HG02970 (cell line): ENCODE data around the gene EVPL.
"Not testable (repeated sequence)": the region's sequence is repeated elsewhere in the genome, so short reads cannot be mapped to it uniquely, and the experiment has no call there.

Source experiments
- ATAC-seq: cut with Tn5 transposase; IDR thresholded peaks from one replicate; pipeline ENCODE4 v1.9.1; 2021; ENCODE audit warnings: mild to moderate bottlenecking, moderate library complexity, moderate number of reproducible peaks; ENCODE audit not compliant: unreplicated experiment, low FRiP score

EVPL gene

DNA sequence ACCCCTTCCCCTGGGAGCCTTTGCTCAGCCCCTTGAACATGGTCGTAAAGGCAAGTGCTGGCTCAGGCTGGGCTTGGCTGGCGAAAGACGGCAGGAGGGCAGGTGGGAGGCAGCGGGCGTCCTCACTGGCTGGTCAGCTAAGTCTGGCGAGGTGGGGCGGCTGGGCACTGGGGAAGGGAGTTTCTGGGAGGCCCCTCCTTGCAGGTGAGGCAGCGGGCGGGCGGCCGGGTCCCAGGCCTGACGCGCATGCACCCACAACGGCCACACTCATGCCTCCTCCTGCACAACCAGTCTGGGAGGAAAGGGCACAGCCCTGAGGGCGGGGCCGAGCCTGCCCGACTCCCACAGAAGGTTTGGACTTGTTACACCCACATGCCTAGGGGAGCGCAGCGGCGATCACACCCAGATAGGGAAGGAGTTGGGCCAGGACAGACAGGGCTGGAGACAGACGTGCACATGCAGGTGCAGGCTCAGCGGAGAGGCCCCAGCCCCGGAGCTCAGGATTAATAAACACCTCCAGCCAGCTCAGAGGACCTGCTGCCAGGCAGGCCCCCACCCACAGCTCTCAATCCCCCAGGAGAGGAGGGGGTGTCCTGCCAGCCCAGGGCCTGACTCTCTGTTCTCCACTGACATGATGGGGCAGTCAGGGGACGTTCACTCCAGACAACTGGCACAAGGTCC is at the start of gene EVPL:
EVPL (minus strand) TSS at position 148 of the 681 bp plus-strand sequence; CDS start at position 40, 108 bp downstream.
- no peak for ATAC-seq

DNA sequence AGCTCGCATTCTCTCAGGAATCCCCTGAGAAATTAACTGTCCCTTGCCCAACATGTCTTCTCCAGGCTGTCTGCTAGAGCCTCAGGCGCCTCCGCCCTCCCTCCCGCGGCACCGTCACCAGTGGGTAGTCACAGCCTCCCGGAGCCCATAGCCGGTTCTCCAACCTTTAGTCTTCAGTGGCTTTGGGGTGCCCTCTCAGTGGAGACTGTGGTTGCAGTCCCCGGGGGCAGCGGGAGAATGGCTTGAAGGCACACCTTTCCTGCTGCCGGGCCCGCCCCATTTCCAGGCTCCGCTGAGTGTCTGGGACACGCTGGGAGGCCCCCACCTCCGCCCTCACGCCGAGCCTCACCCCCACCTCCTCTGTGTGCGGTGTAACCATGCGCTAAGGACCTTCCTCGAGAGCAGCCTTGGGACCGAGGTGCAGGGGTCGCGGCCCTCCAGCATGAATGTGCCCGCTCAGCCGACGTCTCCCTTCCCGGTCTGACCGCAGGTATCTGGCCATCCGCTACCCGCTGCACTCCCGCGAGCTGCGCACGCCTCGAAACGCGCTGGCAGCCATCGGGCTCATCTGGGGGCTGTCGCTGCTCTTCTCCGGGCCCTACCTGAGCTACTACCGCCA is 49.1 kb upstream of the EVPL start:
- no peak for ATAC-seq

DNA sequence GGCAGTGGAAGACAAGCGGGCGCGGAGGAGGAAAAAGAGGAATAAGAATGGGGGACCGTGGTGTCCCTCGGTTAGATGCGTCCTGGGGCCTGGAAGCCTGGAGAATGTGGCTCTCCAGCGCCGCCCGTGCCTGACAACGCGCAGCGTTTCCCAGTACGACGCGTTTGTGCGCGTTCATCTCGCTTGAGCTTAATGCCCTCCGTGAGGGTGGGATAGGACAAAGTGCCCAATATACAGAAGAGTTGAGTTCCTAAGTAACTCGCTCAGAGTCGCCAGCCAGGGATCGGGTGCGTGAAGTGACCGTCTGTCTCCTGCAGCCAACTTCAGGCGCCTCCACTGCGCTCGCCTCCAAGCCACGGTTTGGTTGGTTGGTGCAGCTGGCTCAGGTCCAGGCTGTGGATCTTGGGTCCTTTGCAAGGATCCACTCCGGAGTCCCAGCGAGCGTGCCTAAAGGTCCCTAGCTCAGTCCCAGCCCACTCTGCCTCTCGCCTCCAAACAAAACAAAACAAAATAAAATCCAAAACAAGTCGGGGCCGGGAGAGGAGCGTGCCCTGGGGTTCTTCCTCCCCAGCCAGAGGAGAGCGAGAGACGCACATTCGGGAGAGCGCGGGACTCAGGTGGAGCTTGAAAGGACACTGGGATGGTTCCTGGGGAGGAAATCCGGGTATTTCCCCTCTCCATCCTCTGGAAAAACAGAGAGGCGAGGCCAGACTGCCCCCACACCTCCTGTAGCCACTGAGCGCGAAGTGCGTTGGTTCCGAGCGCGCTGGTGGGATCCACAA is 48.4 kb upstream of the EVPL start:
- ATAC-seq: no peak

DNA sequence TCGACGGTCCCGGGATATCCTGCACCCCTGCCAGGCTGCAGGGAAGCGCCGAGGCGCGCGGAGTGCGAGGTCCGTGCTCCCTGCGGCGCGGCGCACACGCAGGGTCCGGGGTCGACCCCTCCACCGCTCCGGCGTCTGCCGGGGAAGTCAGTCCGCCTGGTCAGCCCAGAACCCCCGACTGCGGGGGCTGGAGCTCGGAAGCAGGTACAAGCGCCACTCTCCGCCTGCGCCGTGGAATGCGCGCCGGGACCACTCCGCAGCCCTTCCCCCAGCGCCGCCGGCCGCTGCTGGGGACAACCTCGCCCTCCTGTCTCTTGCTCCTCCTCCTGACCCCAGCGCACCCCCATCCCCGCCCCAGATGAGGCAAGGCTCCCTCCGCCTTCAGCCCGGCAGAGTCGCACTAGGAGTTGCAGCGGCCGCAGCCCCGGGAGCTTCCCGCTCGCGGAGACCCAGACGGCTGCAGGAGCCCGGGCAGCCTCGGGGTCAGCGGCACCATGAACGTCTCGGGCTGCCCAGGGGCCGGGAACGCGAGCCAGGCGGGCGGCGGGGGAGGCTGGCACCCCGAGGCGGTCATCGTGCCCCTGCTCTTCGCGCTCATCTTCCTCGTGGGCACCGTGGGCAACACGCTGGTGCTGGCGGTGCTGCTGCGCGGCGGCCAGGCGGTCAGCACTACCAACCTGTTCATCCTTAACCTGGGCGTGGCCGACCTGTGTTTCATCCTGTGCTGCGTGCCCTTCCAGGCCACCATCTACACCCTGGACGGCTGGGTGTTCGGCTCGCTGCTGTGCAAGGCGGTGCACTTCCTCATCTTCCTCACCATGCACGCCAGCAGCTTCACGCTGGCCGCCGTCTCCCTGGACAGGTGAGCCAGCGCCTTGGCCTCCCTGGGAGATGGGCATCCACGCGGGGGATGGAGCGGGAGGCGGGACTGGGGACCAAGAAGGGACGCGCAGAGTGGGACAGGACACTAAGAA is 47.6 kb upstream of the EVPL start, which contains the start of gene GALR2:
GALR2 (plus strand) TSS at position 392 of the 974 bp plus-strand sequence; CDS start at position 495, 103 bp downstream.
- ATAC-seq: no peak

DNA sequence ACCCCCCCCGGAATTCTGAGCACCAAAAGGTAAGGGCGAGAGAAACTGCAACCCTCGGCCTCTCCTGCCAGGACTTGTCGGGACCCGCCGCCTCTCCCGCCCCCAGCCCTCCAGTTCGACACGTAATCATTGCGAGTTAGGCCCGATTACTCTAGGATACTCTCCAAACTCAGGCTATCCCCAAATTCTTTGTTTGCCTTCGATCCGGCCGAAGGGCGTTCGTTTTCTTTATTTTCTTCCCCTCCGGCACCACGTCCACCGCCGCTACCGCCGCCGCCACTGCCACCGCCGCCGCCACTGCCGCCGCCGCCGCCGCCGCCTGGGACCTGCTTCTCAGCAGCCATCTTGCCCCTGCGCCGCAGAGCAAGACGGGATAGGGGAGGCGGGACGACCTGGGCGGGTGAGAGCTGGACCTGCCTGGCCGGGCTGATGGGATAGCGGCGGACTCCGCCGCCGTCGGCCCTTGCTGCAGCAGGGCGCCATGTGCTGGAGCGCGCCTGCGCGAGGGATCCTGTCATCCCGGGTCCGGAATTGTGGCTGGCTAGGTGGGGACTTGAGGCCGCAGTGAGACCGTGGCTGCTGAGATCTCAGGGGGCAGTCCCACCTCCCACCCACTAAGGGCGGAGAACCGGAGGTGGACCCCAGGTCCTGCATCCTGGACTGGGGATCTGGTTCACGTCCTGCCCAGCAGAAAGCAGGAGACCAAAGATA is 45.2 kb upstream of the EVPL start, which contains the start of gene SRP68:
SRP68 (minus strand) TSS at position 370 of the 711 bp plus-strand sequence; CDS start at position 344, 26 bp downstream.
- peak; percentile 72 for ATAC-seq

DNA sequence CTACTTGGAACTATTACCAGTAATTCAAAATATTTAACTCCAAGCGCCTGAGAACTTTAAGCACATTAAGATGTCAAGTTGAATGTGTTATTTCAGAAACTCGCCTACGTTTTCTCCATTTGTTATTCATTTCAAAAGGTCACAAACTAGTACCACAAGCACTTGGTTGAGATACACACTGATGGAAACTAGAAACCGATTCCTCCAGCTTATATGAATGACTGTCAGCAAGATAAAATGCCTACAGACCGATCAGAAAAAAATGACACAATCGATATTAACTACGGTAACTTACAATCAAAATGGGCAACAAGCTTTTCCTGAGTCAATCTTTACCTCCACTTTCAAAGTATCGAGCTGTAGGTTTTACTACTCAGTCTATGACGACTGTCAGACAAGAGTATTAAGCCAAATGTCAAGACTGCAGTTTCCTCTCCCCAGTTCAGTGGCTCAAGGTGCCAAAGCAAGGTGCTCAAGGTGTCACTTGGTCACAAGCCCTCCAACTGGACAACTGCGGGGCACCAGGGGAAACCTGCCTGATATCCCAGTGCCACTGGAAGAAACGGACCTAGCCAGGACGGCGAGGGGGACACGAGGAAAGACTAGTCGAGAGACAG is 44.5 kb upstream of the EVPL start:
- ATAC-seq: no peak

DNA sequence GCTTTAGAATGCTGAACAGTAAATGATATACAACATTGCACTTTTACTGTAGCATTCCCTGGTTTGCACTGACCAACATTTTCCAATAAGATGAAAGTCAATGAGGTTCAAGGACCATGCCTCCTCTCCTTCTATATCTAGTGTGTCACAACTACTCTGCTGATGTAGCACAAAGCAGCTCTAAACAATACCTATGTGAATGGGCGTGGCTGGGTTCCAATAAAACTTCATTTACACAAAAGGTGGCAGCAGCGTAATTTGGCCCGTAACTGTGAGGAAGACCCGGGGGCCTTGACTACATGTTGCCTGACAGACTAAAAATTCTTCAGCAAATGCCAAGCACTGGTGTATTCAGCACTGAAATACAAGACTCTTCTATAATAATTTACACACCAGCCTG is 38.7 kb upstream of the EVPL start:
- ATAC-seq: no peak

DNA sequence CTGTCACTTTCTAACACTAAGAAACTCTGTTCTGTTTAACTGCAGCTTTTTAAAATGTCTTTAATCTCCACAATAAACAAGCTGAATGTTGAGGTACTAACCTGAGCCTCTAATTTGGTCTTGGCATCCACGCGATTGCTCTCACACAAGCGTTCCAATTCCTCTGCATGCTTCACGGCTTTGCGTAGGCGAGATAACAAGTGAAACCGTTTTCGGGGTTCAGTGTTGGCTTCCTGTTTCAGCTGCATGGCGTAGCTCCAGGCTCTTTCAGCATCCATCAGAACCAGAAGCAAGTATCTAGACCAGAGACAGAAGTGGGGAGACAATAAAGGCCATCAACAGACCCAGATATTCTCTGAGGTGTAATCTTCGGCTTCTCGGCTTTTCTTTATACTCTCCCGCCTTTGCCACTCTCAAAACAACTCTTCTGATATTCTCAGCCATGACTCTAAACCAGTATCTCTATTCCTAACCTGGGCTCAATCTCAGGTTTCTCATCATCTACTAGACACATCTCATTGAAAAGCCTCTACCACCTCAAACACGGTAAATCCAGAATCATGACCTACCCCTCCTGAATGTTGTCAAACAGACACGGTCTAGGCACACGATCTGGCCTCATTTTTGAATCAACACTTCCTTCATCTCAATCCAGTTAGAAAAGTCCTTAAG is 36.9 kb upstream of the EVPL start:
- ATAC-seq: no peak

DNA sequence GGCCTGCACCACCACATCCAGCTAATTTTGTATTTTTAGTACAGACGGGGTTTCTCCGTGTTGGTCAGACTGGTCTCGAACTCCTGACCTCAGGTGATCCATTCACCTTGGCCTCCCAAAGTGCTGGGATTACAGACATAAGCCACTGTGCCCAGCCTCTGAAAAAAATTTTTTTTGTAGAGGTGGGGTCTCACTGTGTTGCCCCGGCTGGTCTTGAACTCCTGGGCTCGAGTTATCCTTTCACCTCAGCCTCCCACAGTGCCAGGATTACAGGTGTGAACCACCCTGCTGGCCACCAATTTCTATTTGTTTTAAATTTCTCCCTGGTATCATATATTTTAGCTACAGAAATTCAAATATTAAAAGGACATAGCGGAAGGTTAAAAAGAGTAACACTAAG is 31.2 kb upstream of the EVPL start:
- not testable (repeated sequence) for ATAC-seq

DNA sequence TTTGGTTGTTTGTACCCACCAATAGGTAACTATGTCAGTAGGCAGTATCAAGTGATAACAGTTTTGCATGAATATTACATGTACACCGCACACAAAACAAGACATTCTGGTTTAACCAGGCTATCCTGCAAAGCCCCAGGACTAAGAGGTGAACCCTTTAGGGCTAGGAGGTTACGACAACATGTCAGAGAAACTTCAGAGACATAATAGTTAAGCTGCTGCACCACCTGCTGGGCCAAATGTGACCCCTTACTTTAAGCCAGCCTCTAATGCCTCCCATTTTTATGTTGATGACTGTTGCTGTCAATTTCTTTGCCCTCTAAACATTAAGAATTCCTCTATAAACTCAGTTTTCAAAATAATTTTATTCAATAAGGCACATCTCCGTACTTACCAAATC is 29.8 kb upstream of the EVPL start:
- ATAC-seq: no peak

DNA sequence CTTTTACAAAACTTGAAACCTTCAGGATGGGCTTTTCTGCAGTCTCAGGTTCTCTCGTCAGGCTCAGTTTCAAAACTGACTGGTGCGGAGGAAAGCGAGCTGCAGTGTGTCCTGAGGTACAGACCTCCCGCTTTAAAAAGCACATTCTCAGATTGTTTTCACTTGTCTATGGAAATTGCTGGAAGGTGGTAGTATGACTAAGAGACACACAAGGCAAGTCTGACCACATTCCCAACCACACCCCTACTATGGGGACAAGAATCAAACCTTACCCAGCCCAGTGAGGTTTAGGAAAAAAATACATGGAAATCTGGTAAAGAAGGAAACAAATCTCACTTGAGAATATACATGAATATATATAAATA is 27.0 kb upstream of the EVPL start:
- ATAC-seq: no peak

DNA sequence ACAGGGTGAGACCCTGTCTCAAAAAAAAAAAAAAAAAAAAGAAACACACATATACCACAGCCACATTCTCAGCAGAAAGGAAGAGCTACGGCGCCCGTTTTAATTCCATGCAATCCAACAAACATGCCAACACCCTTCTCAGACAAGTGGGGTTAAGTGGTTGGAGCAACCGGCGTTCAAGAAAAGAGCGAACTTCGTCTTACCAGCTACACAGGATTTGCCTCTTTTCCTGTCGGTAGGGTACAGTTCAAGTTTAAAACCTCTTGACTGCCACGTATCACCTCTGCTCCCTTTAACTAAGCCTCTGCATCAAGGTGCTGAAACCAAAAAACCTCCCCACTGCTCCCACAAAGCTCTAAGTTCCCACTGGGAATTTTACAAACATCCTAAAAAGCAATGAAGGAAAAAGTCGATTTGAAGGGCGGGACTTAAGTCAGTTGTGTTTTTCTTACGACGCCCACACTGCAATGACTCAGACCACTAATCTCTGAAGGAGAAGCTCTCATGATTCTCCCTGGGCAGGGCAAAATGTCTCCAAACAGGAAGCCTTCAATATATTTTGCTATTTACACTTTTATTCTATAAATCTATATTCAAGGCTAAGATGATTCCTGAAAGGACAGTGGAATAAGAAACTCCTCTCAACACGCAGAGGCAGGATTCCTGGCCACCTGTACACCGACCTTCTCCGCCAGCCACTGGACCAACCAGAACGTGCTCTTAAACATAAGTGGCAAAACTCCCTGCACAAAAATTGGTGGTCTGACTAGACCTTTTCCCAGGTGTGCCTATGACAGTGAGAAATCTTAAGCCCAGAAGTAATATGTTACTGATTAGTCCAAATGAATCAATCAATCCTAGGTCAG is 26.4 kb upstream of the EVPL start:
- no peak for ATAC-seq

DNA sequence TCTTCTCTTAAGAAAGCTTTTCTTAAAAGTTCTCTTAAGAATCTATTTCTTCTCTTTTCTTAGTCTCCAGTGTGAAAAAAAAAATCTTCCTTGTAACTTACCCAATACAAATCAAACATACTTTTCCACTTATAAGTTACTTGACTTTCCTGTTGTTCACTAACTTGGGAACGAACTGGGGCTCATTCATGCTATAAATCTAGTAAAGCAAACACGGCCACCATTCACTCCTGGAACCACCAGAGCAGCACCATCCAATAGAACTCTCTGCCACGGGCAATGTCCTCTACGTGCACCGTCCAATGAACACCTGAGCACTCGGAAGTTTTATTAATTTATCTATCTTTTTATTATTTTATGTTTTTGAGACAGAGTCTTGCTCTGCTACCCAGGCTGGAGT is 24.5 kb upstream of the EVPL start:
- no peak for ATAC-seq

DNA sequence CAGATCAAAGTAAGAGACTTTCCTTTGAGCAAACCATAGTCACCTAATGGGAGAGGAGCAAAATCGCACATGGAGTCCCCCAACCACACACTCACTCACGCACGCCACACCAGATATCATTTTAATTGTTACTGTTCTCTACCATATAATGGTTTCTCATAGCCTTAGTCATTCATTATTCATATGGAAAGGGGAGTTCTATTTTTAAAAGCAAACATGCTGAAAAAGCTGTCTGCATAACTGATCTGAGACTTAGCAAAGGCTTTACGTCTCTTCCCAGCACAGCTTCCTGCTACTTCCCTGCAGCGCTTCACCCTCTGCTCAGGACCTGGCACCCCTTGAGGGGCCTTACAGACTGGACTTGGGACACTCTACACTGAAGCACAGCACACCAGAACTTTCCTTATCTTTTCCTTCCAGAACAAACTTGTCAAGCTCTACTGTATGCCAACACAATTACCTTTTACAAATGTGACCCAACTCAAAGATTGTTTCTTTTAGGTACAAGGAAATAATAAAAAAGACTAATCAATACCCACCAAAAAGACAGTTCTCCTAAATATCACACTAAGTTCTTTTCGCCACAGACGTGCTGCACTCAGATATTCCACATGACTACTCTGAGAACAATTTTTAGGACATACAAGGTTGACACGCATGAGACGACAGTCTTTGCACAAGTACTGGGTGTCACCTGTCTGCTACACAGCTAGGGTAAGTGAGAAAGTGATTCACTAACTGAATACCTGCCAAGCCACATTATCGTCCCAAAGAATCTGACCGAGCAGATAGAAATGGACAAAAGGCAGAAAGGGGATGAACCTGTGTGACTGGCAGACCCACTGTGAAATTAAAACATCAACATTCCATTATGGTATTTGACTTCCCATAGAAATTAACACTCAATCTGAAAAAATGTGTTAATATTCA is 23.7 kb upstream of the EVPL start:
- no peak for ATAC-seq

DNA sequence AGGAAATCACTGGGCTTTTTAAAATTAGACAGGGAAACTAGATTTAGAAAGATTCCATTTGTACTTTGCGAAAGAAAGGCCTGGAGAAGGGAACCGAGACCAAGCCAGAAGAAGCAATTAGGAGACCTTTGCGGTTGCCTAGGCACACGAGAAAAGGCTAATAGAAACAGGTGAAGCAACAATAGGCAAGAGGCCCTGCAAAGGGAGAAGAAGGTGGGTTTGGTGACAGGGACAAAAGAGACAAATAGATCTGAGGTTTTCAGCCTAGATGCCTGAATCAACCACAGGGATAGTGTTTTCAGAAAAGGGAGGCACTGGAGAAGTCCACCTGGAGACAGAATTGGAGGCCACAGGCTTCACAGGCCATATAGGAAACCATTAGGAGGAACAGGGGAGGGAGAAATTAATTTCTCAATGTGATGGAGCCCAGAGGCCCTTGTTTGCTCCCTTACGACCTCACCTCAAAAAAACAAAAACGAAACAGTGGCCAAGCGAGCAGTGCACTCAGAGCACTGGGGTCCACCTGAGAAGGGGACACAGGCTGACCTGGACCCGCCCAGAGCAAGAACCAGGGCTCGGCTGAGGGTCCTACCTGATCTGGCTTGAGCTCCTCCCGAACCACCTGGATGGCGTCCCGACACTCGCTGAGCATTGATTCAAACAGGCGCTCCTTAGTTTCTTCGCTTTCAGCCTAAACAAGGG is 22.9 kb upstream of the EVPL start:
- no peak for ATAC-seq

DNA sequence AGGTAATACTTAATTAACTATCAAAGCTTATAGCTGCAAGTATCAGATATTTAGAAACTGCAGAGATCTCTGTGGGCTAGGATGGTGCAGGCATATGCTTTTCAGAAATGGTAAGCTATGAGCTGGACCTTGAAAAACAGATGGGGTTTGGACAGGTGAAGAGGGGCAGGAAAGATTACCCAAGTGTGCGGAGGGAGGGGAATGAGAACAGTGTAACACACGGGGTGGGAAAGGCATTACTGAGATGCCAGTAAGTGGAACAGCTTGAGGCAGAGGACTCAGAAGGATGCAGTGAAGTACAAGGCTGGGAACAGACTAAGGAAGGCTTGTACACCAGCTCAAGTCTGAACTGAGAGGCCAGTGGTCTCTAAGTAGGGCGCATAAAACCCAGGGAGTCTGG is 22.1 kb upstream of the EVPL start:
- no peak for ATAC-seq
